ENCODE data around the gene SCD5. TPM values are rescaled to one million over a fixed set of nuclear protein-coding genes. Genes with fewer than 3 reads are reported as not detected.

Gene SCD5
- total and polyA plus RNA-seq, 2 of the 8 experiments (the other 6 are each of a cell fraction or from before 2014, with no cell fraction given): 0.92 to 1.2 TPM

DNA sequence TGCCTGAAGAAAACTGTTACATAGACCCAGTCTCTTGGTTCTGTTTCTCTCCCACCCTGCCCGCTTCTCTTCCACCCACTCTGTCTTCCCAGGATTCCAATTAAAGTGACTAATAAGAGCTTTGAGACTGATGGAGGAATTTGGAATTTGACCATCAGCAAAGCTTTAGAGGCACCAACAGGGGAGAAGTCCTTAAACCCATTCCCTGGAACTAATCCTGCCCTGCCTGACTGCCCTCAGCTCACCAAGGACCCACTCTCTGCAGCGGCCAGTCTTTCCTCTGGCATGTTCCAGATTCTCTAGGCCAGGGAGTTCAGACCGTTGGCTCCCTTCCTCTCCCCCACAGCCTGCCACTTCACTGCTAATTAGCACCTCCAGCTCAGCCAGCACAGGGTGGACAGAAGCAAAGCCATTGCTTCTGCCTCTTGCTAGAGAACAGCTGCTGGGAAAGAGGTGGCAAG is 23.9 kb downstream of the SCD5 start:
- no peaks in the 10 kb centered on the region for H3K79me1 ChIP-seq (ENCODE audit: low read depth, low read length)
- H3K18ac ChIP-seq (ENCODE audit: extremely low read depth, low read length): no peak overlapping the region
- FAIRE-seq (no peak), DNase-seq (ENCODE audit: low read depth in 1 of 2, low spot score in 2 of 2) (no peak)
- H2BK5ac ChIP-seq (ENCODE audit: low read depth, low read length): no peak overlapping the region
- H3K27ac ChIP-seq (ENCODE audit: low read depth, low read length): no peak overlapping the region
- H3K23ac ChIP-seq (ENCODE audit: insufficient read length): no peak overlapping the region
- no peak overlapping the region for H2BK20ac ChIP-seq (ENCODE audit: low read length)
- H3K4me1 ChIP-seq (replicated peaks in 1 of 4; ENCODE audit: control insufficient read depth in 3 of 4, insufficient read depth in 4 of 4, low read length in 3 of 4): no peaks in the 10 kb centered on the region
- ChIA-PET CTCF (ENCODE audit: partially characterized antibody) (interaction anchor here (0.6 to 5.0 kb wide), 4 partner anchors 10 to 1673 kb away, joined by 3 to 21 read pairs (median 6); no protein-coding TSS in a partner anchor), POLR2A (ENCODE audit: partially characterized antibody) (interaction anchor here (1.1 to 1.3 kb wide), 2 partner anchors 10 to 31 kb away, joined by 3 to 4 read pairs; no protein-coding TSS in a partner anchor)
- H3K23me2 ChIP-seq (ENCODE audit: low read depth, low read length): no peaks in the 10 kb centered on the region
- H3K14ac ChIP-seq (ENCODE audit: insufficient read length): no peak overlapping the region
- 87% methylated on average over 3 of the region's 3 CpGs; no CpG with 5 or more reads in 1 of the 2 experiments for WGBS, 2 experiments (ENCODE audit: extremely low coverage in 1 of 2, insufficient coverage in 1 of 2, insufficient read length in 1 of 2, insufficient replicate concordance in 2 of 2, low coverage in 1 of 2, low lambda C conversion rate in 2 of 2, missing lambda C conversion rate in 1 of 2)
- H3K36me3 ChIP-seq (ENCODE audit: control insufficient read depth in 2 of 4, insufficient read depth in 4 of 4, low read length in 3 of 4): no peaks in the 10 kb centered on the region
- no peak overlapping the region for H3K4me2 ChIP-seq (ENCODE audit: insufficient read depth in 1 of 2, low read depth in 2 of 2, low read length in 2 of 2)
- no peak overlapping the region for H2AFZ ChIP-seq (ENCODE audit: low read length)
- H3K9ac ChIP-seq (replicated peaks in 1 of 4; ENCODE audit: extremely low read depth in 1 of 4, low read depth in 3 of 4, low read length in 3 of 4): no peak overlapping the region
- H4K20me1 ChIP-seq (replicated peaks in 1 of 2; ENCODE audit: control insufficient read depth in 1 of 2, insufficient read depth in 2 of 2, low read length in 2 of 2): peaks cover 0 to 2% of the 10 kb centered on the region in 2 experiments
- H3K79me2 ChIP-seq (ENCODE audit: control insufficient read depth in 1 of 2, insufficient read depth in 2 of 2, low read length in 2 of 2): no peaks in the 10 kb centered on the region
- no peak overlapping the region for H4K91ac ChIP-seq (replicated peaks; ENCODE audit: insufficient read length, low read length)
- no peak overlapping the region for H2BK120ac ChIP-seq (replicated peaks; ENCODE audit: low read depth, low read length)
- H3K4ac ChIP-seq (replicated peaks; ENCODE audit: insufficient read length, low read depth, low read length): no peak overlapping the region
- H3K4me3 ChIP-seq (ENCODE audit: extremely low read depth in 1 of 4, insufficient read depth in 2 of 4, low read depth in 3 of 4, low read length in 4 of 4): no peak overlapping the region
- no peak overlapping the region for H2AK5ac ChIP-seq (ENCODE audit: low read depth, low read length)
- H4K8ac ChIP-seq (ENCODE audit: extremely low read depth, insufficient read depth, low read length): no peak overlapping the region; the same call in 1 of the 2 replicates
- H3K56ac ChIP-seq (replicated peaks; ENCODE audit: insufficient read length, low read depth, low read length): no peak overlapping the region
- no peaks in the 10 kb centered on the region for H3K9me3 ChIP-seq (ENCODE audit: insufficient read depth in 2 of 2, low read depth in 1 of 2, low read length in 1 of 2)
- no peak overlapping the region for H4K5ac ChIP-seq (ENCODE audit: insufficient read length, low read depth, low read length)
- peaks cover 0 to 10% (median 4%) of the 10 kb centered on the region in 4 experiments; a peak in 5 of 7 replicates for H3K27me3 ChIP-seq (replicated peaks in 1 of 4; ENCODE audit: control insufficient read depth in 3 of 4, extremely low read depth in 1 of 4, insufficient read depth in 3 of 4, low read length in 3 of 4)
- no peak overlapping the region for H2BK12ac ChIP-seq (ENCODE audit: low read depth, low read length)
- no peak overlapping the region for H2BK15ac ChIP-seq (ENCODE audit: low read length)
- TF ChIP-seq SUZ12 (IDR thresholded peaks at IDR 0.05; ENCODE audit: low read length): no peak
- TF ChIP-seq EP300 (IDR thresholded peaks at IDR 0.05; ENCODE audit: borderline replicate concordance in 1 of 2, low read depth in 2 of 2, low read length in 2 of 2): no peak
- no peak for TF ChIP-seq KDM4A (IDR thresholded peaks at IDR 0.05; ENCODE audit: low read depth, low read length, severe bottlenecking)
- TF ChIP-seq, protein P1, sequence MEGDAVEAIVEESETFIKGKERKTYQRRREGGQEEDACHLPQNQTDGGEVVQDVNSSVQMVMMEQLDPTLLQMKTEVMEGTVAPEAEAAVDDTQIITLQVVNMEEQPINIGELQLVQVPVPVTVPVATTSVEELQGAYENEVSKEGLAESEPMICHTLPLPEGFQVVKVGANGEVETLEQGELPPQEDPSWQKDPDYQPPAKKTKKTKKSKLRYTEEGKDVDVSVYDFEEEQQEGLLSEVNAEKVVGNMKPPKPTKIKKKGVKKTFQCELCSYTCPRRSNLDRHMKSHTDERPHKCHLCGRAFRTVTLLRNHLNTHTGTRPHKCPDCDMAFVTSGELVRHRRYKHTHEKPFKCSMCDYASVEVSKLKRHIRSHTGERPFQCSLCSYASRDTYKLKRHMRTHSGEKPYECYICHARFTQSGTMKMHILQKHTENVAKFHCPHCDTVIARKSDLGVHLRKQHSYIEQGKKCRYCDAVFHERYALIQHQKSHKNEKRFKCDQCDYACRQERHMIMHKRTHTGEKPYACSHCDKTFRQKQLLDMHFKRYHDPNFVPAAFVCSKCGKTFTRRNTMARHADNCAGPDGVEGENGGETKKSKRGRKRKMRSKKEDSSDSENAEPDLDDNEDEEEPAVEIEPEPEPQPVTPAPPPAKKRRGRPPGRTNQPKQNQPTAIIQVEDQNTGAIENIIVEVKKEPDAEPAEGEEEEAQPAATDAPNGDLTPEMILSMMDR (IDR thresholded peaks at IDR 0.05; ENCODE audit: control extremely low read depth in 1 of 3, insufficient read depth in 1 of 3, low read depth in 1 of 3, low read length in 3 of 3): no peak
- no peak for TF ChIP-seq SP1 (IDR thresholded peaks at IDR 0.05; ENCODE audit: low read depth, low read length)
- TF ChIP-seq ATF2 (IDR thresholded peaks at IDR 0.05; ENCODE audit: low read length): no peak
- TF ChIP-seq BCL11A (IDR thresholded peaks at IDR 0.05; ENCODE audit: low read depth in 2 of 2, low read length in 2 of 2): no peak
- TF ChIP-seq HDAC2 (IDR thresholded peaks at IDR 0.05; ENCODE audit: borderline replicate concordance in 1 of 2, low read depth in 2 of 2, low read length in 2 of 2): no peak
